SHP77 (cell line): ENCODE measurements around the gene JPT1.
"Not testable (repeated sequence)": the region's sequence is repeated elsewhere in the genome, so short reads cannot be mapped to it uniquely, and the experiment has no call there.

Experiments used
- DNase-seq, 2 experiments: peaks; one replicate each; lab custom pipeline; 2025; lab: John Stamatoyannopoulos, UW

Gene JPT1

DNA sequence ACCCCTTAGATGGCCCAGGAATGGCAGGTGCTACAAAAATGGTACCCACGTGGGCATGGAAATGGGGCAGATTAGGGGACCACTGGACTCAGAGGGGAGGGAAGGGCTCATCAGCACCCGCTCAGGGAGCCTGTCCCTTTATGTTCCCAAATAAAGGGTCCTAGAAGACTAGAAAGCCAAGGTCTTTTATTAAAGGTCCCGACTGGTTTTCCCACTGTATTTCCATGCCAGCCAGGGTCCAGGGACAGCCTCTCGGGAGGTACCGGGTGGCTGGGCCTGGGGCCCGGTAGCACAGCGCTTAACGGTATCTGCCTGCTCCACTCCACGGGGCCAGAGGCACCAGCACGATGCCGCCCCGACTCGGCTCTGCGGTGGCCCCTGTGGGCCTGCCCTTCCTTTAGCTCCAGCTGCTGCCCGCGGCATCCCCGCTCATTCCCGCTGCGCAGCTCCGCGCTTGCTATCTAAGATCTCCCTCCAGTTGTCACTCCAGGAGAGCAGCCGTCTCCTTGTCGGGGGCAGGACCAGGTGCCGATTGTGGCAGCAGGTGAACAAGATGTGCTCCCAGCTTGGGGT, 24.2 kb downstream of the JPT1 start:
- no peak for DNase-seq

DNA sequence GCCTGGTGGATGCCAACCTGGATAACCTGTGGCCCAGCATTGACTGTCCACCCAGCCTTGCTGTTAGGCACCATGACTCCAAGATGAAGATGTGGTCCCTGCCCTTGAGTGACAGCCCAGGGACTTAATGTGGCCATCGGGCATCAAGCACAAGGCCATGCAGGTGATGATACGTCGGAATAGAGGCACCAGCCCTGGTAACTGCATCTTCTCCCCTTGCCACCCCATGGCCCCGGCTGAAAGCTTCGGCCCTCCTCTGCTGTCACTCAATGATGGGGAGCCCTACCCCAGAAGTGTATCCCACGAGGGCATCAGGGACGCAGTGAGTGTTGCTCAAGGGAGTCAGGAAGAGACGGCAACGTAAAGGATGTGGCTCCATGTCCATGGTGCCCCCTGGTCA, 24.7 kb downstream of the JPT1 start:
- DNase-seq: no peak

DNA sequence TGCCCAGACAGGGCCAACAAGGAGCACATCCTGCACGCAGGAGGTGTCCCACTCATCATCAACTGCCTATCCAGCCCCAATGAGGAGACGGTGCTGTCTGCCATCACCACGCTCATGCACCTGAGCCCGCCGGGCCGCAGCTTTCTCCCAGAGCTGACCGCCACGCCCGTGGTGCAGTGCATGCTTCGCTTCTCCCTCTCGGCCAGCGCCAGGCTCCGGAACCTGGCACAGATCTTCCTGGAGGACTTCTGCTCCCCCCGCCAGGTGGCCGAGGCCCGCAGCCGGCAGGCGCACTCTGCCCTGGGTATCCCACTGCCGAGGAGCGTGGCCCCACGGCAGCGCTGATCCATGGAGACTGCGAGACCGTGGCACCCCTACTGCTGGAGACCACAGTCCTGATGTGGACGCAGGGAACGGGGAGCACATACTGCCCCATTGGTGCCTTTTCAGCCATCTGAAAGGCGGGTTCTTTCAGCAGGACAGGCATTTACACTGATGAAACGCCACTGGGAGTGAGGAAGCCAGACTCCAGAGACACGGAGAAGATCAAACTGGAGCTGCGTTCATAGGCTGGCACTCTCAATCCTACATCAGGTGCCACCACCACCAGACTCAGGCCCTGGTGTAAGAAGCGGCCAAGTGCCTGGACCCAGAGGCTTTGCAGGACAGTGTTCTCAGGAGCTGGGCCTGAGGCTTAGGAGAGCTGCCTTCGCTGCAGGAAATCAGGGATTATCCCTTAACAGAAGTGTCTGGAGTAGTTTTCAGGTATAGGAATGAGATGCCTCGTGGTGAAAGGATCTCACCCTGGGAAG, 25.4 kb downstream of the JPT1 start:
- no peak for DNase-seq

DNA sequence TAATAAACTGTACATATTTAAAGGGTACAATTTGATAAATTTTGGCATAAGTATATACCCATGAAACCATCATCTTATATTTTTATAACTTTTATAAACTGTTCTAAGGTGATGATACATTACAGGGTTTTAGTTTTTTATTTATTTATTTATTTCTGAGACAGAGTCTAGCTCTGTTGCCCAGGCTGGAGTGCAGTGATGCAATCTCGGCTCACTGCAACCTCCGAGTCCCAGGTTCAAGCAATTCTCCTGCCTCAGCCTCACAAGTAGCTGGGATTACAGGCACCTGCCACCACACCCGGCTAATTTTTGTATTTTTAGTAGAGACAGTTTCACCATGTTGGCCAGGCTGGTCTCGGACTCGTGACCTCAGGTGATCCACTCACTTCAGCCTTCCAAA, 26.4 kb downstream of the JPT1 start:
- DNase-seq: not testable (repeated sequence)

DNA sequence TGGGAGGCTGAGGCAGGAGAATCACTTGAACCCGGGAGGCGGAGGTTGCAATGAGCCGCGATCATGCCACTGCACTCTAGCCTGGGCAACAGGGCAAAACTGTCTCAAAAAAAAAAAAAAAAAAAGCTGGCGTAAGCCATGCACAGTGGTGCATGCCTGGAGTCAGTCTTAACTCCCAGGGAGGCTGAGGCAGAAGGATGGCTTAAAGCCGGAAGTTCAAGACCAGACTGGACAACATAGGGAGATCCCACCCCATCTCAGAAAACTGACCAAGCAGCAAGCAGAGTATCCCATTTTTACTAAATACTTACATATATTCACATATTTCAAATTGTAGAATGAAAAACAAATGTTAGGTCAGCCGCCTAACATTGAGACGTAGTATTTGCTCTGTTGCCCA, 27.4 kb downstream of the JPT1 start:
- no peak for DNase-seq

DNA sequence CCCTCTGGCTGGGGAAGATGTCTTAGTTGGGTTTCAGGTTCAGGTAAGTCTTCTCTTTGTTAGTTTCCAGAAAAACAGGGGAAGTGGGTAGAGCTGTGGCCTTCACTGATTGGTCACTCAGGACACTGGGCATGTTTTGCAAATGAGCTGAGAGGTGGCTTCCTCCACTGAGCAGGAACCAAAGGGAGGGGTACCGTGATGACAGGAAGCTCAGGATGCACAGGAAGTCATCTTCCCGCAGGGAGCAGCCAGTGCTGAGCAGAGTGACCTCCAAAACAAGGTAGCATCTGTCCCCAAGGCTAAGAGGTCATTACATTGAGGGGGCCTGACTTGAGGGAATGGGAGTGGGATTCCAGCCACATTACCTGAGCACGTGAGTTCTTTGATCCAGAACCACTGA, 28.3 kb downstream of the JPT1 start:
- DNase-seq: peak in 1 of 2 experiments; percentile 45

DNA sequence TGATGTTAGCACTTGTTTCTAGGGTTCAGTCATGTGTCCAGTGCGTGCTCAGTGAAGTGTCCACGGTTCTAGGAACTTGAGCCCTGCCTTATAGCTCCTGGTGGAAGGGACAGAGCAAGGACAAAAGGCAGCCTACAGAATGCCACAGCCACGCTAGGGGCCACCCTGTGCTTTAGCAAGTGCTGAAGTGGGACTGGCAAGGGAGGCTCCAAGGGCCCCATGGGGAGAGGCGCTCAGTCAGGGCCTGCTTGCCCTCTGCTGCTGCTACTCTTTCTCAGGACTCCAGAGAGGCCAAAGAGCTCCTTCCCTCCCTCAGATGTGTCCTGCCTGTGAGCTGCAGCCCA, 29.5 kb downstream of the JPT1 start:
- no peak for DNase-seq

DNA sequence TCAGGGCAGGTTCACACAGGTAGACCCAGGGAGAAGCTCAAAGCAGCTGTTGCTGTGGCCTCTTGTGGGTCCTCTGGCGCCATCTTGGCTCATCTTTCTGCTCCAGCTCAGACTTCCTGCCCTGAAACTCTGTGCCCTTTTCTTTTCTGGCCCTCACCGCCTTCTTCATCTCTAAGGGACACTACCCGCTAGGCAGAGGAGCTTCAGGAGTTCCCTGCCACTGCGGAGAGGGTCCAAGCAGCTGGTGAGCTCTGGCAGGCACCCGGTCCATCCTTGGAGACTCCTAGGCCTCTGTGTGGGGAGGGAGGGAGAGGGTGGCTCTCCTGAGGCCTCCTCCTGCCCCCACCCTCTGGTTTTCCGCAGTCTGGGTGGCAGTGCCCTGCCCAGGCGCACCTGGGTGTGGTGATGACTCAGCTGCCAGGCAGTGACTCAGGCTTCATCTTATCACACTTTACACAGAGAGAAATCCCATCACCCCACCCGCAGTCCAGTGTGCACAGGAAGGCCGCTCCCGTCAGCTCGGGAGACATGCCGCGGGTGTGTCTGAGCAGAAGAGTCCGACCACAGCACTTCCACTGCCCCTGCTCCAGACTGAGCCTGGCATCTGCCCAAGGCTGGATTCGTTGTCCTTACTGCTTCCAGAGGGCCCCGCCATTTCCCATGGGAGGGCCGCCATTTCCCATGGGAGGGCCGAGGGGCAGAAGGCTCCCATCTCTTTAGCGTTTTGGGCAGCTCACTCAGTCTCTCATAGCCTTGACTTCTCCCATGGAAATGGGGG, 30.1 kb downstream of the JPT1 start:
- peak; percentile 96 to 98 for DNase-seq

DNA sequence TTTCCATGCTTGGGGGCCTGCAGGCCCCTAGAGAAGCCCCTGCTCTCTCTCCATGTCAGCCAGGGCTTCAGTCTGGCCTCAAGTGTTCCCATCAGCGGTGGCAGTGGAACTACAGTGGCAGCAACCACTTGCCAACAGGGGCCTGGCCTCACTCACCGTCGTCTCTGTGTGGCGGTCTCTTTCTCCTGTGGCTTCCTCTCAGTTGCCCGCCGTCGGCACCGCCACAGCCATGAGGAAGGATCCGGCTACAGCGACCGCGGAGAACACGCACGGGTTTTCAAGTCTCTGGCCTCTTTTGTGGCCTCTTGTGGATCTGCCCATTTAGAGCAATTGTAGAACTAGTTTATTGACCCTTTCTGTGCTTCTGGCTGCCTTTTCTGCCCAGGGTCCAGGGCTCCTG, 36.0 kb downstream of the JPT1 start:
- no peak for DNase-seq

DNA sequence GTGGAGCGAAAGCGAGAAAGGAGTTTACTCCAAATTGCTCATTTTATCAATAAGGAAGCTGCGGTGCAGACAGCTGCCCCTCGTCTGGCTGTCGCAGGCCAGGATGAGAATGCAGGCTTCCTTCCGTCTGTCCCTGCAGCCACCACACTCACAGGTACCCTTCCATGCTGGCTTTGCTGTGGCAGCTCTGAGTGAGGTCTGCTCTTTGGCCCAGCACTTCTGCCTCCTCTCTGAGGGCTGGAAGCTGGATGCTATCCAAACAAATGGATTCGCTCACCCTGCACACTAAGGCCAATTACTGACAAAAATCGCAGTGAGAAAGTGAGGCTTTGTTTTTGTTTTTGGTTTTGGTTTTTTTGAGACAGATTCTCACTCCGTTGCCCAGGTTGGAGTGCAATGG, 37.6 kb downstream of the JPT1 start:
- no peak for DNase-seq

DNA sequence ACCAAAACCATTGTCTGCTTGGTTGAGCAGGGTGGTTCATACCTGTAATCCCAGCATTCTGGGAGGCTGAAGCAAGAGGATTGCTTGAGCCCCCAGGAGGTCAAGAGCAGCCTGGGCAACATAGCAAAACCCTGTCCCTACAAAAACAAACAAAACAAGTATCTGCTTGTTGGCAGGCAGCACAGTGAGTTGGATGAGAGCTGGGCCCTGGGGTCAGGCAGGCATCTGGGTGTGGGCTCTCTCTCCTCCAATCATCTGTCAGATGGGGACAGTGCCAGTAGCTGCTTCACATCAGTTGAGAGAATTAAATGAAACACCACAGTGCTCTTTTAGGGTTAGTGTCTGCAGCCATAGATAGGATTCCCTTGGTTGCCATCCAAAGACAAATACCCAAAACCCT, 38.8 kb downstream of the JPT1 start:
- DNase-seq: no peak

DNA sequence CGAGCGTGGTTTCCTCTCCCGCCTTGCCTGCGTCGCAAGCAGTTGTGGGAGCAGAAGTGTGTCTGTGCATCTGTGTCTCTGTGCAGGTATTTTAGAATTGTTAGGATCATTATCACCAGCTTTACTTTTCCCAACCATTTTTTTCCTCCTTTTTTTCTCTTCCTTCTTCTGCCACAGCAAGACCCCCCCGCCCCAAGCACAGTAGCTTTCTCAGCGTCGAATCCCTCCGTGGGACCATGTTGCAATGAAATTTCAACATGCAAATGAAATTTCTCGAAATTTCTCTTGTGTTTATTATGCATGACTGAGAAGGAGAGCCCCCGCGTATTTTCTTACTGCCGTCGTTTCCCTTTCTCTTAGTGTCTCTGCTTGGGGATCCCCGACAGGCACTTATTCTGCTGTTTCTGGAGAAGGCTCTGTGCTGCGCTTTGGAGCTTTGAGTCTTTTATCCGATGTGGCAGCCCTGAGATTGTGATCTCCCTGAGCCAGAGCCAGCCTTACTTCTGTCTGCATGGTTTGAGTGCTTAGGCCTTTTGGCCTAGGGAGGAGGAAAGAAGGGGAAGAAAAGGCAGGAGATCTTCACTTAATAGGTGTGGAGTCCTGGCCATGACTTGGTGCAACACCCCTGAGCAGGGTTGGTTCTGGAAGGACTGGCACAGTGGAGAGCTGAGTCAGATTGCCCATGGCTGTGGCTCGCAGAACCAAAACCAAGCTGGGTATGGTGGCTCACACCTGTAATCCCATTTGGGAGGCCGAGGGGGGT, 39.6 kb downstream of the JPT1 start:
- no peak for DNase-seq

DNA sequence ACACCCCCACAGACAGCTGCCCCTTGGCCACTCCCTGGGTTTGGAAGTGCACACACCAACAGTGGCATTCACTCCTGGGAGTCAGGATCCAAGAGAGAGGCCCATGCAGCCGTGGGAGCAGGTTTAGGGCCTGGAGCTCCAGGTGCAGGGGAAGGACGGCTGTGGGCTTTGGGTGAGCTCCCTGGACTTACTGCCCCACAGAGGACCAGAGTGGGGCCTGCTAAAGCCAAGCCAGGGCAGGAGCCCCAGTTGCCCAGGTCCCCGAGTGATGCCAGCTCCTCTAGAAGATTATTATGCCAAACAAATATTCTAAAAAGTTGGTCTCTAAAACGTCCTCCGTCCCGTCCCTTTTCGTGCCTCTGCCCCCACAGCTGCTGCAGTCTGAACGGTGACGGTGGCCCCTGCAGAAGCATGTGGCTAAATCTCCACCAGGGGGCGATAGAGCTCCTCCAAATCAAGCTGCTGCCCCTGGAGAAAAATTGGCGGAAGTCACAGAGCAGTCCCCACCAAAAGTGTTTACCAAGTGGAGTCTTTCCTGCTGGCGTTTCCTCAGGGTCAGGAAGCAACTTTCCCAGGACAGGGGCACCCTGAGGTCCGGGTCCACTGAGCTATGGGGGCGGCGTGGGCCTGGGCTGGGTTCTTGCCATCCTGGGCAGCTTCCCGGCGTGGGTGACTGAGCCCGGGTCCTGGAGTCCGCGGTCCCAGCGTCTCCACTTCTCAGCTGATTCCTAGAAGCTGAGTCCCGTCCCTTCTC, 40.3 kb downstream of the JPT1 start:
- peak; percentile 89 to 94 for DNase-seq

DNA sequence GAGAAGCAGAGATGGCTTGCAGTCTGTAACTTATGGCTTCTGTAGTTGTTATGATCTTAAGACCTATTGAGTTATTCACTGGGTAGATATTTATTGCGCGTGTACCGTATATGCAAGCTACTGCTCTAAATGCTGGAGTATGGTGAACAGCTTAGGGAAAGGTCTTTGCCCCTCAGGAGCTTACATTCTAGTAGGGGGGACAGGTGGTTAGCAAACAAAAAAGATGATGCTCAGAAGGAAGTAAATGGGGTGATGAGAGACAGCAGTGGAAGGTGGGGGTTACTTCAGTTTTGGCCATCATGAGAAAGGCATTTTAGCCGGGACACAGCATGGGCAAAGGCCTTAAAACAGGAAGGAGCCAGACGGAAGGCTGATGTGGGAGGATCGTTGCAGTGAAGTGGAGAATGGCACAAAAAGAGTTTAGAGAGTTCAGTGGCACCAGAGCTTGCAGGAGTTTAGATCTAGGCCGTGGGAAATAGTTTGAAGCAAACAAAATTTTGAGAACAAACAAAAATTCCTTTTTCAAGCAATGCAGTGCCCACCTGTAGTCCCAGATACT, 42.5 kb downstream of the JPT1 start:
- no peak for DNase-seq

DNA sequence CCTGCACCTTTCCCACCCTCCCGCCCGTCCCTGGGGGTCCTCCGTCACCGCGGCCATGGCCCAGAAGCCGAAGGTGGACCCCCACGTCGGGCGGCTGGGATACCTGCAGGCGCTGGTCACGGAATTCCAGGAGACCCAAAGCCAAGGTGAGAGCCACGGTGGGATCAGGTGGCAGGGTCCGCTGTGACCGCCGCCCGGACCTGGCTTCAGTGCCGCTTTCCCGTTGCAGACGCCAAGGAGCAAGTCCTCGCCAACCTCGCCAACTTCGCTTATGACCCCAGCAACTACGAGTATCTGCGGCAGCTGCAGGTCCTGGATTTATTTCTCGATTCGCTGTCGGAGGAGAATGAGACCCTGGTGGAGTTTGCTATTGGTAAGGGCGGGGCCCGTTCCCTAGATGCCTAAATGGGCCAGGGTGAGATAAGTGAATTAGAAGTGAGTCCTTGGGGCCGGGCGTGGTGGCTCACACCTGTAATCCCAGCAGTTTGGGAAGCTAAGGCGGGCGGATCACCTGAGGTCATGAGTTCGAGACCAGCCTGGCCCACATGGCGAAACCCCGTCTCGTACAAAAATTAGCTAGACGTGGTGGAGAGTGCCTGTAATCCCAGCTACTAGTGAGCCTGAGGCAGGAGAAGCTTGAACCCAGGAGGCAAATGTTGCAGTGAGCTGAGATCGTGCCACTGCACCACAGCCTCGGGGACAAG, 43.9 kb downstream of the JPT1 start:
- DNase-seq: no peak

DNA sequence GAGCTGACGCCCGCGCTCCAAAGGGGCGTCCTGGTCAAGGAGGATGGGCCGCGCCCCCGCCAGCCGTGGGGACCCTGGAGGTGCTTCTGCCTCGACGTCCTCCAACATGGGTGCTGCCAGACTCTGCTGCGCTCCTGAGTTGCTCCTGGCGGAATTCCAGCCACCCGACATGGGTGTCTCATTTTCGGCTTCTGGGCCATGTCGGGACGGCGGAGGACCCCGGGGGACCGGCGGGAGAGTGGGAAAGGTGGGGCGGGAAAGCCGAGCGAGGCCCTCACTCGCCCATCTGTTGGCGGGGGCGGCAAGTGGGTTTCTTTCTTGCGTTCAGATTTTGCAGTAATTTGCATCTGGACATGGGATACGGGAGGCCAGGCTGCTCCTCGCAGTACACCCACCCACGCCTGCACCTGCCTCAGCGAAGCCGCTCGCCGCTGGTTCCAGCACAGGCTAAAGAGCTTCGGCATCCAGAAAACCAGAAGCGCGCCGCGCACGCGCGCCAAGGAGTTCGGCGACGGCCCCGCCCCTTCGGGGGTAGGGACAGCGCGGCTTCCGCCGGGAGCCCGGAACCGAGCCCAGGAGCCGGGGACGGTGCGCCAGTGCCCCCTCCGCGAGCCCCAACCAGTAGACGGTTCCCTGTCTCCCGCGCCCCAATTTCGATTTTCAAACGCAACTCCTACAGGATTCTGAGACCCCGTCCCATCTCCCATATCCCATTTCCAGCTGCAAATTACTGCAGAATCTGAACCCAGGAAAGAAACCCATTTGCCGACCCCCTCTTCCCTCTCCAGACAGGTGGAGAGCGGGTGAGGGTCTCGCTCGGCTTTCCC, 44.7 kb downstream of the JPT1 start, which contains the start of gene ARMC7:
TSS of gene ARMC7 (plus strand) at position 563 of the 827 bp plus-strand sequence. CDS start 320 bp downstream, outside the sequence.
- DNase-seq: peak; percentile 88 to 94

DNA sequence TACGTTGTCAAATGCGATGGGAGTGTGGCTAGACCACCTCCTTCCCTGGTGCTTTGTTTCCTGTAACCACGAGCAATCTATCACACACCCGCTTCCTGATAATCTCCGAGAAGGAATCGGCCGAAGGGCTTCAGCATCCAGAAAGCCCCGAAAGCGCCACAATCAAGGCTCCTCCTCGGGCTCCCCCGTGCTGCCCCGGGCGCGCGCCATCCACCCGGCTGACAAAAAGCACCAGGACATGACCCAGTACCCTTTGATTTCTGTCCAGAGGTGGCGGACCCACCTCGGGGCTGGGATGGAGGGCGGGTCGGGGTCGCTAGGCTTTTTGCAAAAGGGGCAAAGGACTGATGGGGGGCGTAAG, 45.3 kb downstream of the JPT1 start:
- DNase-seq: no peak

DNA sequence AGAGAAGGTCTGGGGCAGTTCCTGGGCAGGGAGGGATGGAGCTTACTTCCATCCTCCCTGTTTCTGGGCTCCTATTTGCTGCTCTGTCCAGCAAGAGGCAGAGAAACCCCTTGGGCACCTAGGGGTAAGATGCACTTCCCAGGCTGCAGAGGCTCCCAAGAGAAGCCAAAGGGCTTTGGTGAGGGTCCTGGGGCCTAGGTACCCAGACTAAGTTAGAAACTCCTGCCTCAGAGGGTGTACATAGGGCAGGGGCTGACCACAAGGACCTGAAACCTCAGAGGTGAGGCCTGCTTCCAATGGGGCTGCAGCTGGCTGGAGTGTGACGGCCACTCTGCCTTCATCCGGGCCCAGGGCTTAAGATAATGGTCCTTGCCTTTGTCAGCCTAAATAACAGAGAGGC, 46.1 kb downstream of the JPT1 start:
- DNase-seq: no peak

DNA sequence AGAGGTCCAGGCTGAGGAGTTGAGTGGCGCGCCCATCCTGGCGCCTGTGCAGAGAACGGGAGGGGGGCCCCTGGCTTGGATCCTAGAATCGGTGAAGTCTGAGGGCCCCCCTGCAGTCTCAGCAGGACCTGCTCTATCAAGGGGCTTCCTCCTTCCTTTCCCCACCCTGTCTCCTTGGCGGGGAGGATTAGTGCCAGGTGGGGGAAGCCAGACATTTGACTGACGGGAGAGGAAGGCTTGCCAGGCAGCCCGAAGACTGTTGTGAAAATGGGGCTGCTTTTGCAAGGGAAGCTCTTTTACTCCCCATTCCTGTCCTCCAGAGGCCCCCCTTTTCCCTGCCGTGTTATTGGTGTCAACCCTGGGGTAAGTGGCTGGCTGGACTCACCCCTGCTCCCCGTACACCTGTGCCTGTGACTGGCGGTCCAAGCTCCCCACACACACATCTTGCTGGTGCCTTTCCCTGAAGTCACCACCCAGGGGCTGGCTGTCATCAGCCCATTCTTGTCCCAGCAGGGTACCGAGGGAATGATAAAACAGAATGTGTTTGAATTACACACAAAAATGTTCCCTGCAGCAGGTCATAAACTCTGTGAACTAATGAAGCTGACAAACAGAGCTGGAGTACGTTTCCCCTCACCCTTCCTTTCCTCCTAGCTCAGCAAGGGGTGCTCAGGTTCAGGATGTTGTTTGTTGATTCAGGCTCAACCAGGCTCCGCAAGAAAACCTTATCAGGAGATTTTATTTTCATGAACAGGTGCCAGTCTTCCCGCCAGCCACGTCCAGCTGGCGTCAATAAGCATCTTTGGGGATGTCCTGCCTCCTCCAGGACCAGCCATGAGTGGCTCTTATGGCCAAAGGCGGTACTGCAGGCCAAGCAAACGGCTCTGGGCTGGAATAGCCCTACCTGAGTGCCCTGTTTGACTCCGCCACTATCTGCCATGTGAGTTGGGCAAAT, 48.9 kb downstream of the JPT1 start:
- DNase-seq: peak; percentile 79 to 87
